ENCODE measurements around the gene GSPT1. TPM values are rescaled to one million over a fixed set of nuclear protein-coding genes. Genes with fewer than 3 reads are reported as not detected.

GSPT1 gene
- total and polyA plus RNA-seq, 7 donors, result 43.8 to 73.5 (median 52.0) TPM

- DNase-seq, result no peak
- TF ChIP-seq CTCF (IDR thresholded peaks at IDR 0.05), result no peak
- TF ChIP-seq POLR2AphosphoS5 (IDR thresholded peaks at IDR 0.05), result no peak
- no peak for TF ChIP-seq EP300 (IDR thresholded peaks at IDR 0.05)
- TF ChIP-seq POLR2A (IDR thresholded peaks at IDR 0.05), result no peak
- Histone ChIP-seq H3K9me3 (no peaks in the 10 kb centered on the region), H3K36me3 (peaks cover 20 to 58% (median 47%) of the 10 kb centered on the region in 4 donors), H3K4me1 (peaks cover 0 to 9% (median 4%) of the 10 kb centered on the region in 4 donors), H3K27ac (no peak overlapping the region), H3K4me3 (no peak overlapping the region), H3K27me3 (no peaks in the 10 kb centered on the region)
- 92% methylated on average over 7 of the region's 7 CpGs for WGBS, 2 donors
- intact Hi-C loops (cut with DNase I), result no loop called here
These were observed 79.0 kb downstream of the GSPT1 start for GRCh38 chr16:11836650-11837244.

- no peaks in the 10 kb centered on the region for H3K27me3 ChIP-seq
- H3K4me1 ChIP-seq, result peaks cover 0 to 9% (median 4%) of the 10 kb centered on the region in 4 donors
- TF ChIP-seq EP300 (IDR thresholded peaks at IDR 0.05) (no peak), CTCF (IDR thresholded peaks at IDR 0.05) (no peak), POLR2AphosphoS5 (IDR thresholded peaks at IDR 0.05) (no peak), POLR2A (IDR thresholded peaks at IDR 0.05) (no peak)
- 54 to 72% methylated on average over 9 of the region's 9 CpGs for WGBS, 2 donors
- no peak for DNase-seq
- no peak overlapping the region for H3K4me3 ChIP-seq
- no peak overlapping the region for H3K27ac ChIP-seq
- intact Hi-C loops (cut with DNase I), result no loop called here
- H3K36me3 ChIP-seq, result peaks cover 14 to 51% (median 41%) of the 10 kb centered on the region in 4 donors
- no peaks in the 10 kb centered on the region for H3K9me3 ChIP-seq
These were observed 79.7 kb downstream of the GSPT1 start for GRCh38 chr16:11835891-11836649.

GRCh38 chr16:11835309-11835708 is 80.4 kb downstream of the GSPT1 start:
- Histone ChIP-seq H3K36me3 (peaks cover 8 to 44% (median 33%) of the 10 kb centered on the region in 4 donors), H3K9me3 (no peaks in the 10 kb centered on the region), H3K27me3 (no peaks in the 10 kb centered on the region), H3K27ac (no peak overlapping the region), H3K4me3 (no peak overlapping the region), H3K4me1 (peaks cover 0 to 9% (median 4%) of the 10 kb centered on the region in 4 donors)
- no peak for TF ChIP-seq EP300 (IDR thresholded peaks at IDR 0.05)
- no peak for TF ChIP-seq CTCF (IDR thresholded peaks at IDR 0.05)
- no peak for TF ChIP-seq POLR2A (IDR thresholded peaks at IDR 0.05)
- no peak for TF ChIP-seq POLR2AphosphoS5 (IDR thresholded peaks at IDR 0.05)
- intact Hi-C loops (cut with DNase I), result no loop called here
- WGBS, 2 donors, result 87 to 92% methylated on average over 4 of the region's 4 CpGs
- DNase-seq, result no peak

GRCh38 chr16:11833951-11834695 is 81.6 kb downstream of the GSPT1 start:
- DNase-seq, result no peak
- 83 to 86% methylated on average over 6 of the region's 6 CpGs for WGBS, 2 donors
- Histone ChIP-seq H3K4me3 (no peak overlapping the region), H3K27ac (no peak overlapping the region), H3K4me1 (peaks cover 0 to 9% (median 4%) of the 10 kb centered on the region in 4 donors), H3K27me3 (no peaks in the 10 kb centered on the region), H3K9me3 (no peaks in the 10 kb centered on the region), H3K36me3 (peaks cover 8 to 32% (median 23%) of the 10 kb centered on the region in 4 donors)
- intact Hi-C loops (cut with DNase I), result no loop called here
- TF ChIP-seq POLR2A (IDR thresholded peaks at IDR 0.05) (no peak), CTCF (IDR thresholded peaks at IDR 0.05) (no peak), POLR2AphosphoS5 (IDR thresholded peaks at IDR 0.05) (no peak), EP300 (IDR thresholded peaks at IDR 0.05) (no peak)

Measured in sigmoid colon (tissue), 7 donors.